HFF-Myc (cell line): ENCODE results near the gene RAB3C.

Experiments used
- DNase-seq: peaks from one replicate; pipeline ENCODE4 v3.0.0-alpha.2; 2011; ENCODE audit warnings: low read depth; ENCODE audit errors: extremely low read depth
- H3K4me3 ChIP-seq: replicated peaks from 2 replicates; pipeline ENCODE4 v1.5.1; 2011; ENCODE audit warnings: low read depth, mild to moderate bottlenecking, control low read depth, low read length
- TF ChIP-seq, protein P1 (sequence below): IDR thresholded peaks from 2 replicates; pipeline ENCODE4 v1.5.1; 2012; ENCODE audit warnings: mild to moderate bottlenecking, low read depth, low read length, control low read depth; ENCODE audit errors: missing control alignments

The RAB3C gene

DNA sequence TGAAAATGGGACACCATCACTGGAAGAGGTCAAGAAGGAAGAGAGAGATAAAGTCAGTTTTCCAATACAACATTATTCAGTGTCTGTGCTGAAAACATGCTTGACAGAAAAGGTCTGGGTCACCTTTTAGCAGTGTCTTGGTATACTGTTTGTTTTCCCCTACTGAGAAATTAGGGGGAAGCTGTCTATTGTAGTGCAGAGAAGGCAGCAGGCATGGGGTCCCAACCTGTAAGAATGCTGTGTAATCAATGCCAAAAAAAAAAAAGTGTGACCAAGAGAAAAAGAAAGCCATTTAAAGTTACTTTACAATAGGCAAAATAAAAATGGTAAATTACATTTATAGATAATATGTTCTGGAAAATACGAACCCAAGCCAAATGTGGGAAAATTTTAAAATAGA, 139.3 kb downstream of the RAB3C start:
- no peak for DNase-seq
- no peak overlapping the region for H3K4me3 ChIP-seq
- TF ChIP-seq, protein P1, sequence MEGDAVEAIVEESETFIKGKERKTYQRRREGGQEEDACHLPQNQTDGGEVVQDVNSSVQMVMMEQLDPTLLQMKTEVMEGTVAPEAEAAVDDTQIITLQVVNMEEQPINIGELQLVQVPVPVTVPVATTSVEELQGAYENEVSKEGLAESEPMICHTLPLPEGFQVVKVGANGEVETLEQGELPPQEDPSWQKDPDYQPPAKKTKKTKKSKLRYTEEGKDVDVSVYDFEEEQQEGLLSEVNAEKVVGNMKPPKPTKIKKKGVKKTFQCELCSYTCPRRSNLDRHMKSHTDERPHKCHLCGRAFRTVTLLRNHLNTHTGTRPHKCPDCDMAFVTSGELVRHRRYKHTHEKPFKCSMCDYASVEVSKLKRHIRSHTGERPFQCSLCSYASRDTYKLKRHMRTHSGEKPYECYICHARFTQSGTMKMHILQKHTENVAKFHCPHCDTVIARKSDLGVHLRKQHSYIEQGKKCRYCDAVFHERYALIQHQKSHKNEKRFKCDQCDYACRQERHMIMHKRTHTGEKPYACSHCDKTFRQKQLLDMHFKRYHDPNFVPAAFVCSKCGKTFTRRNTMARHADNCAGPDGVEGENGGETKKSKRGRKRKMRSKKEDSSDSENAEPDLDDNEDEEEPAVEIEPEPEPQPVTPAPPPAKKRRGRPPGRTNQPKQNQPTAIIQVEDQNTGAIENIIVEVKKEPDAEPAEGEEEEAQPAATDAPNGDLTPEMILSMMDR, result no peak

DNA sequence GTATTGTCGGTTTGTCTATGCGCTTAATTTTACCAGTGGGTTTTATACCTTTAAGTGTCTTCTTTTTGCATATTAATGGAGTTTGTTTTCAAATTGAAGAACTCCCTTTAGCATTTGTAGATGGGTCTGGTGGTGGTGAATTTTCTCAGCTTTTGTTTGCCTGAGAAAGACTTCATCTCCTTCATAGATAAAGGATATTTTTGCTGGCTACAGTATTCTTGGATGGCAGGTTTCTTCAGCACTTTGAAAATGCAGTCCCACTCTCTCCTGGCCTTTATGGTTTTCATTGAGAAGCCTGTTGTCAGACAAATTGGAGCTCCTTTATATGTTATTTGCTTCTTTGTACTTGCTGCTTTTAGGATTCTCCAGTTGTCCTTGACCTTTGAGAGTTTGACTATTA, 142.1 kb downstream of the RAB3C start:
- no peak for DNase-seq
- TF ChIP-seq, protein P1, result no peak
- H3K4me3 ChIP-seq, result no peak overlapping the region

- TF ChIP-seq, protein P1, result no peak
- no peak for DNase-seq
- no peak overlapping the region for H3K4me3 ChIP-seq
Observed at GRCh38 chr5:58731641-58732040, 148.8 kb downstream of the RAB3C start.

DNA sequence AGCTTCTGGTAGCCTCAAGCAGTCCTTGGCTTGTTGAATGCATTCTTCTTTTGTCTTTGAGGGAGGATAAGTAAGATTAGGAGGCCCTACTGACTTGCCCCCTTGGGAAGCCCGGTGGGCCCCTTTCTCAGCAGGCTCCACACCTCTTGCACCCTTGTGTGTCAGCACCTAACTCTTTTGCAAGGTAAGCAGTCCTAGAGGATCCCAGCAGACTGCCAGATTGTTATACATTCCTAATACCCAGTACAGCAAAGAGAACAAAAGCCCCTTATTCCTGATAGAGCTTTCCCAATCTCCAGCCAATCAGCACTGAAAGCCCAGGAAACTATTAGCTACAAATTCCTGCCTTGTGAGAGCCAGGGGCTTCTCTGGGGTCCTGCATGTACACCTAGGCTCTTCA, 152.8 kb downstream of the RAB3C start:
- no peak for DNase-seq
- H3K4me3 ChIP-seq, result no peak overlapping the region
- TF ChIP-seq, protein P1, result no peak

DNA sequence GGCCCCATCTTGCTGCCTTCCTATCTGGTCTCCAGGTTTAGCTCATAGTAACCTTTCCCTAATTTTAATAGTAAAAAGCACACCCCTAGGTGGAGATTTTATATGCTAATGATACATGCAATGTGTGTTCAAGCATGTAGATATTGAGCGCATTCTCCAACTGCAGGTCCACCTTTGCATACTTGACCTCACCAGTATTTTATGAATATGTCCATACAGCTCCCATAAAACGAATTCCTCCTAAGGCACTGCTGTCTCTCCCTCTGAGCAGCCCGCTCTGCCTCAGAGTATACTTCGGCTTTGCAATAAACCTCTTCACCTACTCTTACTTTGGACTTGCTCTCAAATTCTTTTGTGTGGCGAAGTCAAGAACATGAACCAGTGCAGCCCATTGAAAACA, 153.3 kb downstream of the RAB3C start:
- H3K4me3 ChIP-seq, result no peak overlapping the region
- DNase-seq, result no peak
- TF ChIP-seq, protein P1, result no peak

GRCh38 chr5:58737671-58738070, 154.8 kb downstream of the RAB3C start:
- H3K4me3 ChIP-seq, result no peak overlapping the region
- no peak for DNase-seq
- TF ChIP-seq, protein P1, result no peak

DNA sequence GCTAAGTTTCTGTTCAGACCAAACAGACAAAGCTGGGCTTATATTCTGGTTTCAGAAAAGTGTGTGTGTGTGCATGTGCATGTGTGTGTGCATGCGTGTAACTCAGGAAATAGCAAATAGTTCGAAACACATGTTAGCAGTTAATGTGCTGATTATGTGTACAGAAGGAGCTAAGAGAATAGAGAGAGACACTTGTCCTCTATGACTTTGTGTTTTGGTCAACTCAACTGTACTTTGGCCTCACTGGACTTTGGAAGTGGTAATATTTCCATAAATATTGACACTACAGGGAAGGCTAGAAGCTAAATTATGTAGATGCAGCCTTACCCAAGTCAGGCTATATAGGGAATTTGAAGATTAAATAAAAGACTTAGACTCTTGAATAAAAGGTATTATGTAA, 155.5 kb downstream of the RAB3C start:
- H3K4me3 ChIP-seq, result no peak overlapping the region
- no peak for DNase-seq
- TF ChIP-seq, protein P1, result no peak
